Omental fat pad (tissue), 4 donors: ENCODE measurements around the gene GFRA1. TPM values are rescaled to one million over a fixed set of nuclear protein-coding genes. Genes with fewer than 3 reads are reported as not detected.

Experiments
- ATAC-seq: fragments of 150-250 bp; one replicate; pipeline ENCODE4 v1.9.1; 2016; ENCODE audit warnings: mild to moderate bottlenecking, moderate library complexity; ENCODE audit not compliant: low FRiP score
- DNase-seq: peaks from one replicate; pipeline ENCODE4 v3.0.0-alpha.2; 2019; ENCODE audit warnings: low spot score
- CTCF ChIP-seq, 3 donors: fragments of 450-650 bp; IDR thresholded peaks; one replicate each; pipeline ENCODE4 v1.5.1; 2016 to 2017; ENCODE audit warnings: antibody characterized with exemption in 3 of 3, mild to moderate bottlenecking in 3 of 3, moderate library complexity in 2 of 3
- total RNA-seq, 4 donors: library from RNA; depleted of rRNA; stranded (reverse); fragments of >200 nt; gene quantifications; one replicate each; pipeline ENCODE4 v1.1.0, GENCODE V29; 2016

The GFRA1 gene
- total RNA-seq, 4 donors from 2014 or later: 35.2 to 142 (median 61.8) TPM

DNA sequence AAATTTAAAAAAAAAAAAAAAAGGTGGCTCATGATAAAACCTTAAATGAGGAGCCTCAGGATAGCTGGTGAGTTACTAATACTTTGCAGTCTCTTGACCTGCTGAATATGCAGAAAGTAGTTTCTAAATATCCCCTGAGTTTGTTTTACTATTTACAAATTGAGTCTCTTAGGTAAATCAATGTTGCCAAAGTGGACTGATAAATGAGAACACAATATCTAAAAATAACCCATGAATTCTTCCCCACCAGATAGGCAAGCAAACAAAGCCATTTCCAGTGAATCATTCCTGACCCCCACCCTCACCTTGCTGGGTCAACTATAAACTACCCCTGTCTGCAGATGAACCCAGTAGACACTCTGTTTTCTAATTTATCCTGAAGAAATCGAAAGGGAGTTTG, 78.9 kb downstream of the GFRA1 start:
- ATAC-seq: no peak
- TF ChIP-seq CTCF (IDR thresholded peaks at IDR 0.05): no peak
- DNase-seq: no peak

DNA sequence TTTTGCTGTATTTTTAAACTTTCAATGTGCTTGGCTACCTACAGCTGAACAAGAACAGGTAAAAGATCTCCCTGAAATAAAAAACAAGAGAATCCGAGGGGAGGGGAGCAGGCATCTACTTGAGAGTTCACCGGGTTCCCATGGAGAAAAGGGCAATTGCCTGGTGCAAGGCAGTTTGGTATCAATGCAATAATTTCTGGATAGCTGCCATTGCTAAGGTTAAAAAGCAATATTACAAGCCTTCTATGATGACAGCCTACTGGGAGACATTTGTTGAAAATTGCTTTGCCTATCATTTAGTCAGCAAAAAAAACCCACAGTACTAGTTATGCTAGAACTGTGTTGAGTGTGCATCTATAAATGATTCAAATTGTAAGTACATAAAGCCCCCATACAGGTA, 82.1 kb downstream of the GFRA1 start:
- no peak for TF ChIP-seq CTCF (IDR thresholded peaks at IDR 0.05)
- no peak for DNase-seq
- no peak for ATAC-seq

DNA sequence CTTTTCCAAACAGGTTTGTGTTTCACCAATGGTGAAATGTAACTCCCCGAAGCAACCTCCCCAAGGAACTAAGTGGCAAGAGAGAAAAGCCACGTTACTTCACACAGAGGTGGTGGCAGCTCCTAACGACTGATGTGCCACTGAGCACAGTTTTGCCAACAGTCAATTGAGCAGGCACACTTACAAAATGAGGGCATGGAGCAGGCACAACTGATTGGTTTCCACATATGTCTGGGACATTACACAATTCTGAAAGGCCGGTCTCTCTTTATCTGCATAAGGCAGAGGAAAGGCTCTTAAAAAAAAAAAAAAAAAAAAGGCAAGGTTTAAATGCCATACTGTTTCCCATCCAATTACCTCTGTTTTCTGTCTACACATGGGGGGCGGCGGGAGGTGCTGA, 86.7 kb downstream of the GFRA1 start:
- no peak for ATAC-seq
- no peak for DNase-seq

GRCh38 chr10:116185199-116185867, 87.7 kb downstream of the GFRA1 start:
- no peak for TF ChIP-seq CTCF (IDR thresholded peaks at IDR 0.05)
- no peak for ATAC-seq
- no peak for DNase-seq

More for the DNA sequence above, 86.7 kb downstream of the GFRA1 start:
- TF ChIP-seq CTCF (IDR thresholded peaks at IDR 0.05): no peak

- TF ChIP-seq CTCF (IDR thresholded peaks at IDR 0.05): no peak
- no peak for DNase-seq
- no peak for ATAC-seq
These were observed 88.6 kb downstream of the GFRA1 start for GRCh38 chr10:116184512-116184794.

GRCh38 chr10:116183733-116184511, 89.1 kb downstream of the GFRA1 start:
- DNase-seq (no peak), ATAC-seq (no peak)
- no peak for TF ChIP-seq CTCF (IDR thresholded peaks at IDR 0.05)

DNA sequence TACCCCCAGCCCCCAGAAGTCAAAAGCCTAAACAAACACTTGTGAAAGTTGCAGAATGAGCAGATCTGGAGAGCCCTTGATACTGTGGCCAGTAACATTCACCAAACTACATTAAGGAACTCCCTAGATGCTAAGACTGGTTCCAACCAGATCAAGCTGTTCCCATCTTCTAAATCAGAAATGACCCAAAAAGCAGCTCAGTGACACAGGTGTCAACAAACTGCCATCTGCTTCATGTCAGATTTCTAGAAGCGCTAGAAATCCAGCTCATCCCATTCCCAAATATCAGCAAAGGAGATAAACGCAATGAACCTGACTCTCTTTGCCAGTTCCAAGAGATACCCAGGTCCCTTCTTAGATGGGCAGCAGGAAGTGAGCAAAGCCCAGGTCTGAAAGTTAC, 90.6 kb downstream of the GFRA1 start:
- TF ChIP-seq CTCF (IDR thresholded peaks at IDR 0.05): no peak
- DNase-seq (no peak), ATAC-seq (no peak)
